Measurements from ENCODE around the gene PXN.
"Not testable (repeated sequence)": the region's sequence is repeated elsewhere in the genome, so short reads cannot be mapped to it uniquely, and the experiment has no call there.

Gene PXN

GRCh38 chr12:120239776-120240494, 25.6 kb downstream of the PXN start:
- DNase-seq, result no peak

- no peak for DNase-seq
These were observed 26.6 kb downstream of the PXN start for GRCh38 chr12:120238839-120239445.

DNA sequence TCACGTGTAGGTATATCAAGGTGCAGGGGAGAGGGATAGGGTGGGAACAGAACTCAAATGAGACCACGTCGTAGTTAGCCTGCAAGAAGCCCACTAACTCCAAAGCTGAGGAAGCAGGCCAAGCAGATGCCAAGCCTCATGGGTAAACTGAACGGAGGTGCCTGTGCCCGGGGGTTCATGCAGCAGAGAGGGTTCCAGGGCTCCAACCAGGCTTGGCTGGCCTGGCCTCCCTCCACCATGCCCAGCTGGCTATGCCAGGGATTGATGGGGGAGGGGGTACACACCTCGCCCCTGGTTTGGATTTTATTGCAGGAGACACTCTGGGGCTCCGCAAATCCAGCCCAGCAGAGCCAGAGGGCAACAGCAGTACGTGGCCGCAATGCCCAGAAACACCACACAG, 27.3 kb downstream of the PXN start:
- DNase-seq, result no peak

DNA sequence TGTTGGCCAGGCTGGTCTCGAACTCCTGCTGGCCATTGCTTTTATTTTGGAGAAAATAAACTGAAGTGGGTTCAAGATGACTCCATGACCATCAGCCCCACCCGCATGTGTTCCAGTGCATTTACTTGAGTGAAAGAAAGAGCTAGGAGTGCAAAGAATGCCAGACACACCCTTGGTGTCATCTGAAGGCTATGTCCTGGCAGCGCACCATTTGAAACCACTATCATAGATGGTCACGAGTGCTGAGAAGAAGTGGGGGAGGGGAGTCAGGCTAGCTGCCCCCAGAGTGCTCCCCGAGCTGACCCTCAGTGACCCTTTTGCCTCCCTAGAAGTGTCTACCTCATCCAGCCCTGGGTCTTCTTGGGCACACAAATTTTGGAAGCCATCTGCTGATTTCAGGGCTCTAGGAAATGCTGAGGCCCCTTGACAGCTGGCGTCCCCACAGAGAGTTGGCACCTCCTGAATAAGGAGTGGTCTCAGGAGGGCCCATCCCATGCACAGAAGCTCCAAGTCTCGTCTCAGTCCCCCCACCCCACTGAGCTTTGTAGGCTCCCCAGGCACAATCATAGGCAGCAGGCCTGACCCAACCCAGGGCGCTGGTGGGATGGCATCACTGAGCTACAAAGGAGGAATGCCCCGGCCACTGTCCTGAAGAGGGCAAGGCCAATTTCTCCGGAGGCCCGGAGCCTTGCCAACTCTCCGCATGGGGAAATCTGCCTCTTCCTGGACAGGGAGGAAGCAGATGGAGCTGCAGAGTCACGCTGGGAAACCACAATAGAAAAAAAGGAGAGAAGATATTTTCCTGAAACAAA, 28.0 kb downstream of the PXN start:
- no peak for DNase-seq

DNA sequence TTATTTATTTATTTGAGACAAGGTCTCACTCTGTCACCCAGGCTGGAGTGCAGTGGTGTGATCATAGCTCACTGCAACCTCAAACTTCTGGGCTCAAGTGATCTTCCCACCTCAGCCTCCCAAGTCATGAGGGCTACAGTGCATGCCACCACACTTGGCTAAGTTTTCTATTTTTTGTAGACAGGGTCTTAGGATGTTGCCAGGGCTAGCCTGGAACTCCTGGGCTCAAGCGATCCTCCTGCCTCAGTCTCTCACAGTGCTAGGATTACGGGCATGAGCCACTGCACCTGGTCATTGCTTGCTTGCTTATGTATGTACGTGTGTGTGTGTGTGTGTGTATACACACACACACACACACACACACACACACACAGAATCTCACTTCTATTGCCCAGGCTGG, 28.7 kb downstream of the PXN start:
- DNase-seq, result not testable (repeated sequence)

- DNase-seq, result no peak
These were observed 29.9 kb downstream of the PXN start for GRCh38 chr12:120235369-120236323.

- no peak for DNase-seq
These were observed 30.7 kb downstream of the PXN start for GRCh38 chr12:120234643-120235368.

- peak; percentile 81 for DNase-seq
These were observed 34.1 kb downstream of the PXN start for GRCh38 chr12:120231316-120232011.

DNA sequence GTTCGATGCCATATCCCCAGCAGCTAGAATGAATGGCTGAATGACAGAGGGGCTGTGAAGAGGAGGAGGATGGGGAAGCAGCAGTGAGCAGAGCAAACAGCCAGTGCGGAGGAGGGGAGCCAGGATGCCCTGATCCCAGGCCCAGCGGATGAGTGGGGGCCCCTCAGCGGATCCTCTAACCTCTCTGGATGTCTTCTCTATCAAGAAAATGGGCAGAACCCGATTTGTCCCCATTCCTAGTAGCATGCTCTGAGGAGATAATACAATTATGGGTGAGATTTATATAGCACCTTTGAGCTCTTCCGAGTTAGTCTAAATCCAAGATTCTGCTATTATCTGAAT, 34.6 kb downstream of the PXN start:
- DNase-seq, result no peak

DNA sequence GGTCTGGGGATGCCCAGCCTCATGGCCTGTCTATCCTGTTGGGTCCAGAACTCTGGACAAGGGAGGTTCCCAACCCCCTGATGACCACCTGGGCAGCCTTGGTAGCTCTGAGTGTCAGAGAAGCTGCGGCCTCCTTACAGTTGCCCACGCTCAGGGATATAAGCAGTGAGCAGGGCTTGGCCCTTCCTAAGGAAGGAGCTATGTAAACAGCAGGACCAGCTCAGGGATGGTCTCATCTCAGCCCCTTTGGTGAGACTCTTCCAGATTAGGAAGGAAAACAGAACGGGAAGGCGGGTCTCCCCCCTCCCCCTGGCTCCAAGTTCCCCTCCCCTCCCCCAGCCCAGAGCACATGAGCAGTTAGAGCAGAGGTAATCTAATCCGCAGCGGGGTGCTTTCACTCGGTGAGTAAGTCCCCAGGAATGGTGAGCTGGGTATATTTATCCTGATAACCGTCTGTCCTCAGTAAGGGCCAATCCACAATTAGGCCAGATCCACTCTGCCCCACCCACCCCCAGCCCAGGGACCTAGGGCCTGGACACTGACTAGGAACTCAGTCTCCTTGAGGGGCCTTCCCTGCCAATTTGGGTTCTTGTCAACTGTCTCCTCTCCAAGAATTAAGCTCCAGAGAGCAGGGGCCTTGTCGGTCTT, 35.1 kb downstream of the PXN start:
- DNase-seq, result no peak

- no peak for DNase-seq
These were observed 35.8 kb downstream of the PXN start for GRCh38 chr12:120229487-120230325.

- DNase-seq, result no peak
These were observed 36.5 kb downstream of the PXN start for GRCh38 chr12:120229071-120229486.

DNA sequence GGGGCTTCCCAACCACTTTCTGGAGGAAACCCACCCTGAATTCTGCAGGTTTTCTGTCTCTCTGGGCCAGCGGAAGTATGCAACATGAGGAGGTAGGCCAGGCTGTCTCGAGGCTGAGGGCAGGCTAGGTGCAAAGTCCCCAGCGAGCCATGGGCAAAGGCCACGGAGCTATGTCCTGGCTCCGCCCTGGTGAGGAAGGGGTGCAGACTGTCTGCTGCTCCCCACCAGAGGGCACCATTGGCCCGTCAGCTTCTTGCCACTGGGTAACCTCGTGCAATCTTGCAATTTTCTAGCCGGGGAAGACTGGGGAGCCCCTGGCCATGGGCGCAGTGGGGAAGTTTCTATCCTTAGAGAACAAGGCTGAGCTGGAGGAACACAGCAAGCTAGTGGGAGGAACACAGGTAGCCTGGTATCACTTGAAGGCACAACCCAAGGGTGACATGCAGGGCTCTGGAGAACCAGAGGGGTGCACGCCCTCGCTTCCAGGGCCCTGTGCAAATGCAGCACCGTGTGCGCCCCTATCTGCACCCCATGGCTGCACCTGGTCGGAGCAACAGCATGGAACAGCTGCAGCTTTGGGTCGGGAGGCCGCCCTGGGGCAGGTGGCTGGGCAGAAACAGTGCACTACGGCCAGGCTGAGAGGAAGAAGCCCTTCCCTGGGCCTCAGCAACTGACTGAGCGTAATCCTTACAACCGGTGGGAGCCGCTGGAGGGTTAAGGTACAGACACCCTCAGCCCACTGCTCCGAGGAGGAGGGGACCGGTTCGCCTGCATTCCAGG, 37.0 kb downstream of the PXN start:
- peak; percentile 89 for DNase-seq

GRCh38 chr12:120228041-120228290, 37.6 kb downstream of the PXN start:
- no peak for DNase-seq

DNA sequence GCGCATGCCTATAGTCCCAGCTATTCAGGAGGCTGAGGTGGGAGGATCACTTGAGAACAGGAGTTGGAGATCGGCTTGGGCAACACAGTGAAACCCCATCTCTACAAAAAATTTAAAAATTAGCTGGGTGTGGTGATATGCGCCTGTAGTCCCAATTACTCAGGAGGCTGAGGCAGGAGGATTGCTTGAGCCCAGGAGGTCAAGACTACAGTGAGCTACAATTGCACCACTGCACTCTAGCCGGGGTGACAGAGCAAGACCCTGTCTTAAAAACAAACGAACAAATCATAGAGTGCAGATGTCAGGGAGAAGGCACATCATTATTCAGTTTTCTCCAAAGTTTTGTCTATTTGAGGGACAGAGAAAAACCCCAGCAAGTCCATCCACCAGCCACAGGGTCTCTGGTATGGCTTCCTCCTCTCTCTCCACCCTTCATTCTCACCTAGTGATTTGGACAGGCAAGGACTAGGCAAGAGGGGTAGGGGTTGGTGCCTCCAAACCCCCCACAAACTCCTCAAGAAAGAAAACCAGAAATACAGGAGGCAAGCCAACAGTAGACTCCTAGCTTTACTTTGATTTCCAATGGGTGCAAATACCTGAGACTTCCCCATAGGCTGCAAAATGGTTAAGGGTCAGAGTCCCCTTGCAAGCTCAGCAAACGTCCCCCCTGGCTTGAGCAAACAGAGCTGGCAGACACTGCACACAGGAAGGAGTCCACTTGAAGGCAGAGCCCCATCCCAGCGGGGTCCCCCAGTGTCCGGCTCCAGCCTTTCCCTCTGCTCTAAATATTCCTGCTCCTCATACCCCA, 38.1 kb downstream of the PXN start:
- no peak for DNase-seq

- no peak for DNase-seq
These were observed 39.5 kb downstream of the PXN start for GRCh38 chr12:120225852-120226640.

- no peak for DNase-seq
These were observed 40.4 kb downstream of the PXN start for GRCh38 chr12:120225200-120225558.

Data from activated naive CD4-positive, alpha-beta T cell treated with Interleukin-2 at 50 U/mL for 16 hours (primary cell).